PC-9 (cell line): Measurements from ENCODE around the gene WFDC1. TPM values are rescaled to one million over a fixed set of nuclear protein-coding genes. Genes with fewer than 3 reads are reported as not detected.

ENCODE experiments used
- BruUV-seq: library from RNA; stranded (reverse); fragments of 400-500 nt; replicated peaks from 2 replicates; lab custom pipeline; 2021; lab: Mats Ljungman, UMichigan
- CTCF ChIA-PET: fragments of 300-600 bp; sonication (Branson Sonifier 250); formaldehyde crosslinking; loops from one replicate; lab custom pipeline; 2022; ENCODE audit warnings: antibody characterized with exemption; lab: Charles Lee
- POLR2A ChIA-PET: fragments of 300-600 bp; sonication (Branson Sonifier 250); formaldehyde crosslinking; loops from one replicate; lab custom pipeline; 2022; ENCODE audit warnings: antibody characterized with exemption; ENCODE audit not compliant: unreplicated experiment; lab: Charles Lee
- DNase-seq, 2 experiments: peaks; one replicate each; pipeline versions ENCODE4 v3.0.0 to v3.0.0-alpha.2; 2015 to 2022; ENCODE audit warnings: mixed read lengths in 1 of 2
- H2AFZ ChIP-seq: fragments of 200-600 bp; sonication (generic); 2 replicates; pipeline ENCODE4 v1.8.1; 2017; ENCODE audit warnings: antibody characterized with exemption
- H3F3A ChIP-seq: fragments of 200-600 bp; sonication (generic); 2 replicates; pipeline ENCODE4 v1.8.1; 2017; ENCODE audit warnings: antibody characterized with exemption, mild to moderate bottlenecking, low read depth; ENCODE audit not compliant: insufficient read depth
- H3K27ac ChIP-seq: fragments of 200-600 bp; sonication (generic); 2 replicates; pipeline ENCODE4 v1.6.1; 2016; ENCODE audit warnings: mixed run types
- H3K27me3 ChIP-seq: fragments of 200-600 bp; sonication (generic); 2 replicates; pipeline ENCODE4 v1.6.1; 2016; ENCODE audit warnings: low read depth, mixed run types; ENCODE audit not compliant: insufficient read depth
- H3K36me3 ChIP-seq: fragments of 200-600 bp; sonication (generic); 2 replicates; pipeline ENCODE4 v1.6.1; 2016; ENCODE audit warnings: low read depth, mixed run types
- H3K4me1 ChIP-seq: fragments of 200-600 bp; sonication (generic); replicated peaks from 2 replicates; pipeline ENCODE4 v1.6.1; 2016; ENCODE audit warnings: mixed run types; ENCODE audit not compliant: insufficient read depth
- H3K4me2 ChIP-seq: fragments of 200-600 bp; sonication (generic); 2 replicates; pipeline ENCODE4 v1.6.1; 2017; ENCODE audit warnings: mixed run types
- H3K4me3 ChIP-seq: fragments of 200-600 bp; sonication (generic); 2 replicates; pipeline ENCODE4 v1.6.1; 2016; ENCODE audit warnings: mixed run types
- H3K79me2 ChIP-seq: fragments of 200-600 bp; sonication (generic); 2 replicates; pipeline ENCODE4 v1.6.1; 2017; ENCODE audit warnings: low read depth, mixed run types
- H3K9me2 ChIP-seq: fragments of 200-600 bp; sonication (generic); 2 replicates; pipeline ENCODE4 v1.8.1; 2017; ENCODE audit warnings: mild to moderate bottlenecking; ENCODE audit not compliant: insufficient read depth
- H3K9me3 ChIP-seq: fragments of 200-600 bp; sonication (generic); 2 replicates; pipeline ENCODE4 v1.8.1; 2016; ENCODE audit warnings: low read depth; ENCODE audit not compliant: insufficient read depth
- H4K20me1 ChIP-seq: fragments of 200-600 bp; sonication (generic); 2 replicates; pipeline ENCODE4 v1.8.1; 2017; ENCODE audit not compliant: insufficient read depth
- EZH2 ChIP-seq: fragments of 200-600 bp; sonication (generic); IDR thresholded peaks from 2 replicates; pipeline ENCODE4 v1.8.0; 2017; ENCODE audit warnings: antibody characterized with exemption, low read depth
- intact Hi-C: fragments of 100-400 bp; cut with micrococcal nuclease; formaldehyde crosslinking; loops from one replicate; pipeline ENCODE4 v1.10.0; 2022; ENCODE audit not compliant: unreplicated experiment
- total RNA-seq: library from RNA; stranded (reverse); gene quantifications from 2 replicates; pipeline ENCODE4 v1.2.3, GENCODE V29; 2021
- TF ChIP-seq, protein P1 (sequence below): fragments of 200-600 bp; sonication (generic); conservative IDR thresholded peaks from 2 replicates; pipeline ENCODE4 v1.6.1; 2017; ENCODE audit warnings: mixed run types, antibody characterized with exemption, mild to moderate bottlenecking, moderate library complexity

Gene WFDC1
- total RNA-seq, 1 experiment from 2014 or later: not detected

DNA sequence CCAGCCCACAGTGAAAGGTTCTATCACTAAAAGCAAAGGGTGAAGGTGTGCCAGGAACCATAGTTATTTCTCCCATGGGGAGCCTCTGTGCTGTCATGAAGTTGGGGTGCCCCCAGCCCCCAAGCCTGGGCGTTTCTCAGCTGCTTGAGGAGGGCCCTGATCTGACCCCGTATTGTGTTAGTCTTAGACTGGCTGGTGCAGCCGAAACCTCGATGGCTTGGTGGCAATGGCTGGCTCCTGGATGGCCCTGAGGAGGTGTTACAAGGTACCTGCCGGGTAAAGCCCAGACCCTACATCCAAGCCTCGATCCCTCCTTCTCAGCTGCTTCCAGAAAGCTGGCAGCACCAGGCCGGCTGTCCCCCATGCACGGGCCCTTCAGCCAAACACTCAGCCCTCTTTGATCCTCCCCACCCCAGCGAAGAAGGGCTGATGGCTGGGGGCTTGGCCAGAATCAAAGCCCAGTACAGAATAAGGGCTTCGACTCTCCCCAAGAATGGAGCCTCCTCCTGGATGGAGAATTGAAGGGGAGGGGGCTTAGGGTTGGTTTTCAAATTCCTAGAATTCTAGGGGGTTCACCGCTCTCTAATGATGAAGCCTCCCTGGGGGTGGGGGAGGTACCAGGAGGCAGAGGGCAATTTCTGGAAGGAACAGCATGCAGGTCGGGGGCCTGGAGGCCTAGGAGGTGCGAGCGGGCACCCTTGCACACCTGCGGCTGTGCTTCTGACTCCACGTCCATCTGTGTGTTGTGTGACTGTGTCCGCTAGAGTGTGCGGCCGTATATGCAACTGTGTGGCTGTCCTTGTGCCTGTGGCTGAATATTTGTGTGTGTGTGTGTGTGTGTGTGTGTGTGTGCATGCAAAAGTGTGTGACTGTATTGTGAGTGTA lies 23.7 kb downstream of the WFDC1 start:
- Histone ChIP-seq H3K4me3 (no peak overlapping the region), H3K27ac (no peak overlapping the region), H3K4me2 (no peak overlapping the region), H3K27me3 (no peaks in the 10 kb centered on the region), H3K9me2 (no peaks in the 10 kb centered on the region), H3K79me2 (no peaks in the 10 kb centered on the region), H2AFZ (no peak overlapping the region), H3K36me3 (no peaks in the 10 kb centered on the region), H3K9me3 (no peaks in the 10 kb centered on the region), H4K20me1 (no peaks in the 10 kb centered on the region), H3K4me1 (no peaks in the 10 kb centered on the region), H3F3A (peaks cover 2% of the 10 kb centered on the region; the same call in 1 of the 2 replicates)
- no peak for DNase-seq
- TF ChIP-seq, protein P1, sequence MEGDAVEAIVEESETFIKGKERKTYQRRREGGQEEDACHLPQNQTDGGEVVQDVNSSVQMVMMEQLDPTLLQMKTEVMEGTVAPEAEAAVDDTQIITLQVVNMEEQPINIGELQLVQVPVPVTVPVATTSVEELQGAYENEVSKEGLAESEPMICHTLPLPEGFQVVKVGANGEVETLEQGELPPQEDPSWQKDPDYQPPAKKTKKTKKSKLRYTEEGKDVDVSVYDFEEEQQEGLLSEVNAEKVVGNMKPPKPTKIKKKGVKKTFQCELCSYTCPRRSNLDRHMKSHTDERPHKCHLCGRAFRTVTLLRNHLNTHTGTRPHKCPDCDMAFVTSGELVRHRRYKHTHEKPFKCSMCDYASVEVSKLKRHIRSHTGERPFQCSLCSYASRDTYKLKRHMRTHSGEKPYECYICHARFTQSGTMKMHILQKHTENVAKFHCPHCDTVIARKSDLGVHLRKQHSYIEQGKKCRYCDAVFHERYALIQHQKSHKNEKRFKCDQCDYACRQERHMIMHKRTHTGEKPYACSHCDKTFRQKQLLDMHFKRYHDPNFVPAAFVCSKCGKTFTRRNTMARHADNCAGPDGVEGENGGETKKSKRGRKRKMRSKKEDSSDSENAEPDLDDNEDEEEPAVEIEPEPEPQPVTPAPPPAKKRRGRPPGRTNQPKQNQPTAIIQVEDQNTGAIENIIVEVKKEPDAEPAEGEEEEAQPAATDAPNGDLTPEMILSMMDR: no peak
- TF ChIP-seq EZH2: no peak
- intact Hi-C loops: no loop called here
- POLR2A ChIA-PET: no interaction called here
- CTCF ChIA-PET: no interaction called here
- no TSS peak for BruUV-seq

DNA sequence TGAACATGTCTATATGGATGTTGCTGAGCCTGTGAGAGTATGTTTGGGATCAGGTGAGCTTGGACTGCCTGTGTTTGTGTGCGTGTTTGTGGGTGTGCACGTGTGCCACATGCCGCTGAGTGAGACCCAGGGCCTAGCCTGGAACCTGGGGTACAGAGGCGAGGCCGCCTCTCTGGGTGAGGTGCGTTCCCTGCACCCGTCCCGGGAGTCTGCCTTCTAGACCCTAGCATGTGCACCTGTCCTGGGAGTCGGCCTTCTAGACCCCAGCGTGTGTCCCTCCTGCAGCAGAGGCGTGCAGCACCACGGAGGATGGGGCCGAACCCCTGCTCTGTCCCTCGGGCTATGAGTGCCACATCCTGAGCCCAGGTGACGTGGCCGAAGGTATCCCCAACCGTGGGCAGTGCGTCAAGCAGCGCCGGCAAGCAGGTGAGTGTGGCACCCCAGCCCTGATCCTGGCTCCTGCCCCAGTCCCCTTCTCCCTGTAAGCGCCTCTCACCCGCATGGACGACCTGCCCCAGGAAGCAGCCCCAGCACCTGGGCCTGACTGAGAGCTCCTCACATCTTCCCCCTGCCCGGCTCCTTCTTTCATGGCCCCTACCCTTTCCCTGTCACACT lies 24.6 kb downstream of the WFDC1 start:
- no peaks in the 10 kb centered on the region for H3K79me2 ChIP-seq
- CTCF ChIA-PET: no interaction called here
- H3F3A ChIP-seq: peaks cover 7% of the 10 kb centered on the region; the same call in 1 of the 2 replicates
- H4K20me1 ChIP-seq: no peaks in the 10 kb centered on the region
- intact Hi-C loops: no loop called here
- BruUV-seq: no TSS peak
- no peaks in the 10 kb centered on the region for H3K27me3 ChIP-seq
- H3K4me3 ChIP-seq: no peak overlapping the region
- no peak overlapping the region for H2AFZ ChIP-seq
- DNase-seq: no peak
- H3K27ac ChIP-seq: no peak overlapping the region
- no peak overlapping the region for H3K4me2 ChIP-seq
- no peaks in the 10 kb centered on the region for H3K9me2 ChIP-seq
- H3K36me3 ChIP-seq: no peaks in the 10 kb centered on the region
- no peaks in the 10 kb centered on the region for H3K9me3 ChIP-seq
- POLR2A ChIA-PET: no interaction called here
- no peaks in the 10 kb centered on the region for H3K4me1 ChIP-seq
- TF ChIP-seq, protein P1: no peak
- TF ChIP-seq EZH2: no peak

DNA sequence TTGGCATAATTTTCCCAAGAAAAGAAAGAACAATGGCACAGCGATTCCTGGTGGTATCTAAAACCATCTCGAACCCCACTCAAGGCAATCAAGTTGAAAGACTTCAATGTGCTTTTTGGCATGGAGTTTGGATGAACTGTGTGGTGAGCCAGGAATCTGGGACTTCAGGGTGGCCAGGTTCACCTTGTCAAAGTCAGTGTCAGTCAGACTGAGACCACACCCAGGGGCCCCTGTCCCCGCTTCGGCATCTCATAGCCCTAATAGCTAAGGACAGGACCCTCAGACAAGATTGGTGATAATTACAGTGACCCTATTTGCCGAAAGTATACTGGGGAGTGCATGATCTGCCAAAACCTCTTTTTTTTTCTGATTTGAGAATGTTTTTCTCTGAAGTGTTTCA lies 25.8 kb downstream of the WFDC1 start:
- DNase-seq: no peak
- H3F3A ChIP-seq: peaks cover 7% of the 10 kb centered on the region; the same call in 1 of the 2 replicates
- no peaks in the 10 kb centered on the region for H3K4me1 ChIP-seq
- no peak overlapping the region for H3K4me3 ChIP-seq
- no peaks in the 10 kb centered on the region for H3K9me3 ChIP-seq
- BruUV-seq: no TSS peak
- no peaks in the 10 kb centered on the region for H3K36me3 ChIP-seq
- H3K4me2 ChIP-seq: no peak overlapping the region
- CTCF ChIA-PET: no interaction called here
- POLR2A ChIA-PET: no interaction called here
- no peak overlapping the region for H2AFZ ChIP-seq
- no peaks in the 10 kb centered on the region for H3K79me2 ChIP-seq
- no peaks in the 10 kb centered on the region for H4K20me1 ChIP-seq
- no peak for TF ChIP-seq EZH2
- TF ChIP-seq, protein P1: no peak
- intact Hi-C loops: no loop called here
- no peak overlapping the region for H3K27ac ChIP-seq
- no peaks in the 10 kb centered on the region for H3K27me3 ChIP-seq
- H3K9me2 ChIP-seq: no peaks in the 10 kb centered on the region
